Smooth muscle cell (in vitro differentiated cells): Measurements from ENCODE around the gene CSH1. TPM values are rescaled to one million over a fixed set of nuclear protein-coding genes. Genes with fewer than 3 reads are reported as not detected.

Experiments used
- DNase-seq: peaks from one replicate; lab custom pipeline; 2025; ENCODE audit not compliant: unreplicated experiment; lab: John Stamatoyannopoulos, UW
- H2AFZ ChIP-seq: fragments of 200-600 bp; sonication (generic); 2 replicates; pipeline ENCODE4 v1.6.0; 2016; ENCODE audit warnings: antibody characterized with exemption, low read depth, mild to moderate bottlenecking
- H3F3A ChIP-seq: fragments of 200-600 bp; sonication (generic); 2 replicates; pipeline ENCODE4 v1.6.0; 2017; ENCODE audit warnings: antibody characterized with exemption, low read depth
- H3K27ac ChIP-seq: fragments of 200-600 bp; sonication (generic); 2 replicates; pipeline ENCODE4 v1.5.1; 2016; ENCODE audit warnings: low read depth, mild to moderate bottlenecking
- H3K27me3 ChIP-seq: fragments of 200-600 bp; sonication (generic); 2 replicates; pipeline ENCODE4 v1.6.1; 2016; ENCODE audit warnings: low read depth, mild to moderate bottlenecking
- H3K36me3 ChIP-seq: fragments of 200-600 bp; sonication (generic); 2 replicates; pipeline ENCODE4 v1.5.1; 2016; ENCODE audit warnings: low read depth
- H3K4me1 ChIP-seq: fragments of 200-600 bp; sonication (generic); 2 replicates; pipeline ENCODE4 v1.5.1; 2016; ENCODE audit warnings: low read depth
- H3K4me2 ChIP-seq: fragments of 200-600 bp; sonication (generic); 2 replicates; pipeline ENCODE4 v1.6.0; 2016; ENCODE audit warnings: mild to moderate bottlenecking
- H3K4me3 ChIP-seq: fragments of 200-600 bp; sonication (generic); 2 replicates; pipeline ENCODE4 v1.5.1; 2016; ENCODE audit warnings: mild to moderate bottlenecking
- H3K79me2 ChIP-seq: fragments of 200-600 bp; sonication (generic); 2 replicates; pipeline ENCODE4 v1.6.0; 2016; ENCODE audit warnings: low read depth, mild to moderate bottlenecking
- H3K9ac ChIP-seq: fragments of 200-600 bp; sonication (generic); 2 replicates; pipeline ENCODE4 v1.6.0; 2016; ENCODE audit warnings: low read depth
- H3K9me3 ChIP-seq: fragments of 200-600 bp; sonication (generic); replicated peaks from 2 replicates; pipeline ENCODE4 v1.5.1; 2016; ENCODE audit warnings: low read depth
- H4K20me1 ChIP-seq: fragments of 200-600 bp; sonication (generic); 2 replicates; pipeline ENCODE4 v1.6.0; 2016; ENCODE audit warnings: low read depth
- CTCF ChIP-seq: fragments of 200-600 bp; sonication (generic); IDR thresholded peaks from 2 replicates; pipeline ENCODE4 v1.5.1; 2017; ENCODE audit warnings: borderline replicate concordance, mild to moderate bottlenecking, antibody characterized with exemption; ENCODE audit not compliant: insufficient read depth, poor library complexity, severe bottlenecking
- WGBS: methylation state at CpG from one replicate; pipeline ENCODE4 v1.1.7; 2016; ENCODE audit warnings: low lambda C conversion rate; 5-methylcytosine and 5-hydroxymethylcytosine counted together
- polyA plus RNA-seq: library from polyadenylated mRNA; unstranded; fragments of >200 nt; fragmentation: Nextera tagmentation; extraction: Ambion mirVana; gene quantifications from 2 replicates; pipeline ENCODE4 v1.2.1, GENCODE V29; 2016
- small RNA-seq: library from RNA; depleted of rRNA; stranded (forward); fragments of <200 nt; gene quantifications from one replicate; pipeline ENCODE3, GENCODE V24; 2014
- total RNA-seq: library from RNA; depleted of rRNA; stranded (reverse); fragments of >200 nt; gene quantifications from 2 replicates; pipeline ENCODE4 v1.2.3, GENCODE V29; 2014

The CSH1 gene
- total and polyA plus RNA-seq, 2 experiments from 2014 or later = not detected

- peak overlapping the region; percentile 46 for H3K4me3 ChIP-seq
- peak; percentile 44 for DNase-seq
- H4K20me1 ChIP-seq = no peaks in the 10 kb centered on the region
- H3K79me2 ChIP-seq = no peaks in the 10 kb centered on the region
- TF ChIP-seq CTCF = peak; percentile 81
- H3K27me3 ChIP-seq = no peaks in the 10 kb centered on the region
- H3K36me3 ChIP-seq = no peaks in the 10 kb centered on the region
- H3K9me3 ChIP-seq = no peaks in the 10 kb centered on the region
- no peaks in the 10 kb centered on the region for H3F3A ChIP-seq
- WGBS = 31% methylated on average over 74 of the region's 82 CpGs
- H3K4me1 ChIP-seq = no peaks in the 10 kb centered on the region
- H3K4me2 ChIP-seq = peak overlapping the region; percentile 89
- no peak overlapping the region for H3K27ac ChIP-seq
- peak overlapping the region; percentile 95 for H3K9ac ChIP-seq
- peak overlapping the region; percentile 99 for H2AFZ ChIP-seq
These were observed 47.3 kb downstream of the CSH1 start for GRCh38 chr17:63848834-63849689.

GRCh38 chr17:63847525-63848249 is 48.7 kb downstream of the CSH1 start:
- Histone ChIP-seq H3K79me2 (no peaks in the 10 kb centered on the region), H3F3A (no peaks in the 10 kb centered on the region), H3K9ac (no peak overlapping the region), H3K4me3 (no peak overlapping the region), H3K36me3 (no peaks in the 10 kb centered on the region), H3K27me3 (no peaks in the 10 kb centered on the region), H2AFZ (no peak overlapping the region), H3K4me1 (no peaks in the 10 kb centered on the region), H4K20me1 (no peaks in the 10 kb centered on the region), H3K27ac (no peak overlapping the region), H3K4me2 (no peak overlapping the region), H3K9me3 (no peaks in the 10 kb centered on the region)
- 96% methylated on average over 3 of the region's 3 CpGs for WGBS
- DNase-seq = no peak
- no peak for TF ChIP-seq CTCF

- TF ChIP-seq CTCF = no peak
- WGBS = 96% methylated on average over 1 of the region's 1 CpG
- H3F3A ChIP-seq = peaks cover 8% of the 10 kb centered on the region
- H3K27ac ChIP-seq = no peak overlapping the region
- DNase-seq = no peak
- peaks cover 17% of the 10 kb centered on the region for H4K20me1 ChIP-seq
- H2AFZ ChIP-seq = no peak overlapping the region
- H3K4me1 ChIP-seq = peaks cover 9% of the 10 kb centered on the region
- H3K9ac ChIP-seq = no peak overlapping the region
- H3K27me3 ChIP-seq = no peaks in the 10 kb centered on the region
- no peak overlapping the region for H3K4me3 ChIP-seq
- H3K79me2 ChIP-seq = peaks cover 17% of the 10 kb centered on the region
- H3K9me3 ChIP-seq = no peaks in the 10 kb centered on the region
- no peaks in the 10 kb centered on the region for H3K36me3 ChIP-seq
- H3K4me2 ChIP-seq = no peak overlapping the region
These were observed 50.9 kb downstream of the CSH1 start for GRCh38 chr17:63845509-63845908.

Small RNA genes lying within 50 kb of the gene (small RNA-seq; reads per million reads assigned to genes)
- not detected for gene AC040958.1
- not detected for gene AC127029.1
- not detected for gene GH1

Other genes starting within 250 kb of the CSH1 start
- 40.7 and 47.9 TPM in 2 replicates for gene LIMD2, start 196.4 kb downstream of the CSH1 start, total RNA-seq
- 110 and 124 TPM in 2 replicates for gene LIMD2, start 196.4 kb downstream of the CSH1 start, polyA plus RNA-seq
- 13.6 and 18.7 TPM in 2 replicates for gene STRADA, start 154.8 kb downstream of the CSH1 start, total RNA-seq
- 26.8 and 27.7 TPM in 2 replicates for gene STRADA, start 154.8 kb downstream of the CSH1 start, polyA plus RNA-seq
- gene CCDC47, start 123.0 kb downstream of the CSH1 start, total RNA-seq = 50.6 and 63.4 TPM in 2 replicates
- 47.7 and 60.6 TPM in 2 replicates for gene CCDC47, start 123.0 kb downstream of the CSH1 start, polyA plus RNA-seq
- 80.1 and 80.5 TPM in 2 replicates for gene DDX42, start 122.4 kb downstream of the CSH1 start, total RNA-seq
- 30.1 and 31.7 TPM in 2 replicates for gene DDX42, start 122.4 kb downstream of the CSH1 start, polyA plus RNA-seq
- gene PSMC5, start 69.1 kb downstream of the CSH1 start, total RNA-seq = 32.3 and 46.2 TPM in 2 replicates
- gene PSMC5, start 69.1 kb downstream of the CSH1 start, polyA plus RNA-seq = 132 and 153 TPM in 2 replicates
- 32.5 and 46.8 TPM in 2 replicates for gene FTSJ3, start 68.9 kb downstream of the CSH1 start, total RNA-seq
- gene FTSJ3, start 68.9 kb downstream of the CSH1 start, polyA plus RNA-seq = 21.9 and 24.8 TPM in 2 replicates
- 41.6 and 43.7 TPM in 2 replicates for gene SMARCD2, start 53.9 kb downstream of the CSH1 start, total RNA-seq
- 41.9 and 58.6 TPM in 2 replicates for gene SMARCD2, start 53.9 kb downstream of the CSH1 start, polyA plus RNA-seq
- gene CSH2, start 22.9 kb downstream of the CSH1 start, total RNA-seq = not detected in 2 replicates
- not detected in 2 replicates for gene CSH2, start 22.9 kb downstream of the CSH1 start, polyA plus RNA-seq
- gene GH2, start 14.6 kb downstream of the CSH1 start, total RNA-seq = not detected in 2 replicates
- not detected in 2 replicates for gene GH2, start 14.6 kb downstream of the CSH1 start, polyA plus RNA-seq
- gene CSHL1, start 14.7 kb upstream of the CSH1 start, total RNA-seq = not detected in 2 replicates
- gene CSHL1, start 14.7 kb upstream of the CSH1 start, polyA plus RNA-seq = not detected in 2 replicates
- not detected in 2 replicates for gene GH1, start 22.3 kb upstream of the CSH1 start, total RNA-seq
- gene GH1, start 22.3 kb upstream of the CSH1 start, polyA plus RNA-seq = not detected in 2 replicates
- not detected in 2 replicates for gene CD79B, start 35.8 kb upstream of the CSH1 start, total RNA-seq
- gene CD79B, start 35.8 kb upstream of the CSH1 start, polyA plus RNA-seq = not detected in 2 replicates
- under 0.01 and 0.09 TPM in 2 replicates for gene SCN4A, start 76.3 kb upstream of the CSH1 start, total RNA-seq
- gene SCN4A, start 76.3 kb upstream of the CSH1 start, polyA plus RNA-seq = 0.14 TPM in 1 of 2 replicates, not detected in the other
- gene PRR29, start 101.8 kb upstream of the CSH1 start, total RNA-seq = 0.18 TPM in 1 of 2 replicates, not detected in the other
- 0.34 and 0.58 TPM in 2 replicates for gene PRR29, start 101.8 kb upstream of the CSH1 start, polyA plus RNA-seq
- 1.6 TPM in 1 of 2 replicates, not detected in the other for gene ICAM2, start 124.1 kb upstream of the CSH1 start, total RNA-seq
- 1.0 TPM in 1 of 2 replicates, not detected in the other for gene ICAM2, start 124.1 kb upstream of the CSH1 start, polyA plus RNA-seq
- 8.6 and 10.2 TPM in 2 replicates for gene ERN1, start 233.6 kb upstream of the CSH1 start, total RNA-seq
- gene ERN1, start 233.6 kb upstream of the CSH1 start, polyA plus RNA-seq = 9.0 and 17.2 TPM in 2 replicates